HG02571 (cell line): ENCODE measurements around the gene SGF29.
"Not testable (repeated sequence)": the region's sequence is repeated elsewhere in the genome, so short reads cannot be mapped to it uniquely, and the experiment has no call there.

Experiments
- ATAC-seq: cut with Tn5 transposase; IDR thresholded peaks from one replicate; pipeline ENCODE4 v1.9.1; 2021; ENCODE audit warnings: mild to moderate bottlenecking, moderate library complexity; ENCODE audit not compliant: unreplicated experiment

Gene SGF29

GRCh38 chr16:28592979-28593553 lies 39.3 kb downstream of the SGF29 start:
- ATAC-seq, result no peak

- ATAC-seq, result not testable (repeated sequence)
Observed at GRCh38 chr16:28595451-28595850, 41.7 kb downstream of the SGF29 start.

GRCh38 chr16:28596115-28596630 lies 42.5 kb downstream of the SGF29 start:
- ATAC-seq, result no peak

- ATAC-seq, result no peak
Observed at GRCh38 chr16:28596840-28597691, 43.3 kb downstream of the SGF29 start, which contains the start of gene SULT1A2. SULT1A2 (minus strand) TSS chr16:28597050; CDS start chr16:28595930, 1,120 bp downstream.

- ATAC-seq, result no peak
Observed at GRCh38 chr16:28597692-28598261, 44.1 kb downstream of the SGF29 start.

GRCh38 chr16:28599377-28600285 lies 45.9 kb downstream of the SGF29 start:
- not testable (repeated sequence) for ATAC-seq

GRCh38 chr16:28600965-28601364 lies 47.2 kb downstream of the SGF29 start:
- not testable (repeated sequence) for ATAC-seq

GRCh38 chr16:28601589-28601988 lies 47.9 kb downstream of the SGF29 start:
- ATAC-seq, result not testable (repeated sequence)

GRCh38 chr16:28602062-28602461 lies 48.3 kb downstream of the SGF29 start:
- not testable (repeated sequence) for ATAC-seq

- no peak for ATAC-seq
Observed at GRCh38 chr16:28602529-28602928, 48.8 kb downstream of the SGF29 start.

GRCh38 chr16:28603381-28604185 lies 49.9 kb downstream of the SGF29 start:
- ATAC-seq, result no peak

- ATAC-seq, result no peak
Observed at GRCh38 chr16:28604186-28604565, 50.5 kb downstream of the SGF29 start.

GRCh38 chr16:28606291-28607115 lies 52.8 kb downstream of the SGF29 start:
- ATAC-seq, result no peak

- no peak for ATAC-seq
Observed at GRCh38 chr16:28607116-28607623, 53.5 kb downstream of the SGF29 start.

GRCh38 chr16:28607681-28608495 lies 54.2 kb downstream of the SGF29 start:
- not testable (repeated sequence) for ATAC-seq

GRCh38 chr16:28608496-28608808 lies 54.7 kb downstream of the SGF29 start:
- ATAC-seq, result not testable (repeated sequence)

GRCh38 chr16:28608867-28609596 lies 55.3 kb downstream of the SGF29 start:
- ATAC-seq, result not testable (repeated sequence)
